Measurements from ENCODE around the gene CCDC148. TPM values are rescaled to one million over a fixed set of nuclear protein-coding genes. Genes with fewer than 3 reads are reported as not detected.
"Not testable (repeated sequence)": the region's sequence is repeated elsewhere in the genome, so short reads cannot be mapped to it uniquely, and the experiment has no call there.

The CCDC148 gene
- total and polyA plus RNA-seq, 2 donors: 0.55 to 1.1 TPM

GRCh38 chr2:158457826-158458616, 1.5 kb upstream of the CCDC148 start:
- peak in 5 of 9 donors; percentile 34 to 75 (median 55) for DNase-seq (ENCODE audit: low read depth in 6 of 9, low spot score in 9 of 9)
- Histone ChIP-seq H3K4me1 (ENCODE audit: control insufficient read depth in 2 of 2, insufficient read depth in 2 of 2, low read length in 2 of 2) (peaks cover 5 to 15% of the 10 kb centered on the region in 2 donors), H3K27ac (ENCODE audit: low read depth in 1 of 2, low read length in 1 of 2) (peak overlapping the region; percentile 67 to 82), H3K4me3 (ENCODE audit: low read length in 2 of 2) (peak overlapping the region; percentile 68), H3K27me3 (ENCODE audit: control insufficient read depth in 2 of 2, insufficient read depth in 1 of 2, low read length in 1 of 2) (peaks cover 9 to 30% of the 10 kb centered on the region in 2 donors), H3K9me3 (ENCODE audit: control insufficient read depth in 2 of 2, insufficient read depth in 1 of 2, low read length in 1 of 2) (no peaks in the 10 kb centered on the region), H3K36me3 (ENCODE audit: control insufficient read depth in 2 of 2, insufficient read depth in 2 of 2, low read length in 1 of 2) (no peaks in the 10 kb centered on the region)
- WGBS: under 1% methylated on average over 61 of the region's 61 CpGs

DNA sequence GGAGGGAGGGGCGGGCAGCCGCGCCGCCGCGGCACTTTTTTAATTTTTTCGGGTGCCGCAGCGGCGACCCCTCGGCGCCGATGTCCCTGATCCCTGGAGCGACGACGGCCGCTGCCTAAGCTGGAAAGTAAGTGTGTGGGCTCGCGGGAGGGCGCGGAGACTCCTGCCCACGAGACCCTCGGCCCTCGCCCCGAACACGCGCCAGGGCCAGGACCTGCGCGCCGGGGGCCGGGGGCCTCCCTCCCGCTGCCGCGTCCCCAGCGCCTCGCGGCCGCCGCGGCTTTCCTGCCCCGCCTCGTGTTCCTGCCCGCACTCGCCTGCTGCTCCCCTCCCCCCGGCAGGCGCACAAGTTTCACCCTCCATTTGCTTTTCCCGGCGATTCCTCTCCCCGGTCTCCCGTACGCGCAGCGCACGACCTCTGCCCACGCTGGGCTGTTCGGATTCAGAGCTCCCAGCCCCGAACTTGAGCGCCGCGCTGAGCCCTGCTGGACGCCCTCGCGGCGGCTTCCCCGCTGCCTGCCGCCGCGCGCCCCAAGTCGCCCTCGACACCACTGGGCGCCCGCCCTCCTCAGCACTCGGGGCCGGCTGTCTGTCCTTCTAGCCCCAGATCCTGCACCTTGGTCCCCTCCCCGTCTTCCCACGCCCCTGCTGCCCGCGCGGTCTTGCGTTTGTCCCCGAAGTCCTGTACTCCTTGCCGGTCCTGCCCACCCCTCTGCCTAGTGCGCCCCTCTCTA, 706 bp upstream of the CCDC148 start:
- H3K36me3 ChIP-seq (ENCODE audit: control insufficient read depth in 2 of 2, insufficient read depth in 2 of 2, low read length in 1 of 2): no peaks in the 10 kb centered on the region
- DNase-seq (ENCODE audit: low read depth in 6 of 9, low spot score in 9 of 9): peak in 5 of 9 donors; percentile 18 to 64 (median 44)
- H3K4me1 ChIP-seq (ENCODE audit: control insufficient read depth in 2 of 2, insufficient read depth in 2 of 2, low read length in 2 of 2): peaks cover 5 to 13% of the 10 kb centered on the region in 2 donors
- peak overlapping the region; percentile 68 for H3K4me3 ChIP-seq (ENCODE audit: low read length in 2 of 2)
- H3K27ac ChIP-seq (ENCODE audit: low read depth in 1 of 2, low read length in 1 of 2): peak overlapping the region; percentile 67 to 82
- WGBS: under 1% methylated on average over 84 of the region's 84 CpGs
- H3K27me3 ChIP-seq (ENCODE audit: control insufficient read depth in 2 of 2, insufficient read depth in 1 of 2, low read length in 1 of 2): peaks cover 9 to 32% of the 10 kb centered on the region in 2 donors
- no peaks in the 10 kb centered on the region for H3K9me3 ChIP-seq (ENCODE audit: control insufficient read depth in 2 of 2, insufficient read depth in 1 of 2, low read length in 1 of 2)

- Histone ChIP-seq H3K4me1 (ENCODE audit: control insufficient read depth in 2 of 2, insufficient read depth in 2 of 2, low read length in 2 of 2) (no peaks in the 10 kb centered on the region), H3K9me3 (ENCODE audit: control insufficient read depth in 2 of 2, insufficient read depth in 1 of 2, low read length in 1 of 2) (no peaks in the 10 kb centered on the region), H3K36me3 (ENCODE audit: control insufficient read depth in 2 of 2, insufficient read depth in 2 of 2, low read length in 1 of 2) (no peaks in the 10 kb centered on the region), H3K27ac (ENCODE audit: low read depth in 1 of 2, low read length in 1 of 2) (no peak overlapping the region), H3K27me3 (ENCODE audit: control insufficient read depth in 2 of 2, insufficient read depth in 1 of 2, low read length in 1 of 2) (no peaks in the 10 kb centered on the region), H3K4me3 (ENCODE audit: low read length in 2 of 2) (no peak overlapping the region)
- 94% methylated on average over 1 of the region's 1 CpG for WGBS
- DNase-seq (ENCODE audit: low read depth in 6 of 9, low spot score in 9 of 9): no peak
These were observed 12.9 kb downstream of the CCDC148 start for GRCh38 chr2:158443606-158444005.

DNA sequence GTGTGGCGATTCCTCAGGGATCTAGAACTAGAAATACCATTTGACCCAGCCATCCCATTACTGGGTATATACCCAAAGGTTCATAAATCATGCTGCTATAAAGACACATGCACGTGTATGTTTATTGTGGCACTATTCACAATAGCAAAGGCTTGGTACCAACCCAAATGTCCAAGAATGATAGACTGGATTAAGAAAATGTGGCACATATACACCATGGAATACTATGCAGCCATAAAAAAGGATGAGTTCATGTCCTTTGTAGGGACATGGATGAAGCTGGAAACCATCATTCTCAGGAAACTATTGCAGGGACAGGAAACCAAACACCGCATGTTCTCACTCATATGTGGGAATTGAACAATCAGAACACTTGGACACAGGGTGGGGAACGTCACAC, 17.5 kb downstream of the CCDC148 start:
- WGBS: 95% methylated on average over 4 of the region's 4 CpGs
- not testable (repeated sequence) for H3K27me3 ChIP-seq (ENCODE audit: control insufficient read depth in 2 of 2, insufficient read depth in 1 of 2, low read length in 1 of 2); H3K4me1 ChIP-seq (ENCODE audit: control insufficient read depth in 2 of 2, insufficient read depth in 2 of 2, low read length in 2 of 2); H3K4me3 ChIP-seq (ENCODE audit: low read length in 2 of 2); H3K9me3 ChIP-seq (ENCODE audit: control insufficient read depth in 2 of 2, insufficient read depth in 1 of 2, low read length in 1 of 2); H3K27ac ChIP-seq (ENCODE audit: low read depth in 1 of 2, low read length in 1 of 2); DNase-seq (ENCODE audit: low read depth in 6 of 9, low spot score in 9 of 9); H3K36me3 ChIP-seq (ENCODE audit: control insufficient read depth in 2 of 2, insufficient read depth in 2 of 2, low read length in 1 of 2)

DNA sequence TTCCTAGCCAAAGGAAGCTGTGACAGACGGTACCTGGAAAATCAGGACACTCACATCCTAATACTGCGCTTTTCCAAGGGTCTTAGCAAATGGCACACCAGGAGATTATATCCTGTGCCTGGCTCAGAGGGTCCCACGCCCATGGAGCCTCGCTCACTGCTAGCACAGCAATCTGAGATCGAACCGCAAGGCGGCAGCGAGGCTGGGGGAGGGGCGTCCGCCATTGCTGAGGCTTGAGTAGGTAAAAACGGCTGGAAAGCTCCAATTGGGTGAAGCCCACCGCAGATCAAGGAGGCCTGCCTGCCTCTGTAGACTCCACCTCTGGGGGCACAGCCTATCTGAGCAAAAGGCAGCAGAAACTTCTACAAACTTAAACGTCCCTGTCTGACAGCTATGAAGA, 22.8 kb downstream of the CCDC148 start:
- DNase-seq (ENCODE audit: low read depth in 6 of 9, low spot score in 9 of 9); H3K4me3 ChIP-seq (ENCODE audit: low read length in 2 of 2); H3K9me3 ChIP-seq (ENCODE audit: control insufficient read depth in 2 of 2, insufficient read depth in 1 of 2, low read length in 1 of 2); H3K36me3 ChIP-seq (ENCODE audit: control insufficient read depth in 2 of 2, insufficient read depth in 2 of 2, low read length in 1 of 2); H3K27me3 ChIP-seq (ENCODE audit: control insufficient read depth in 2 of 2, insufficient read depth in 1 of 2, low read length in 1 of 2); H3K4me1 ChIP-seq (ENCODE audit: control insufficient read depth in 2 of 2, insufficient read depth in 2 of 2, low read length in 2 of 2); H3K27ac ChIP-seq (ENCODE audit: low read depth in 1 of 2, low read length in 1 of 2): not testable (repeated sequence)
- WGBS: 91% methylated on average over 13 of the region's 13 CpGs

GRCh38 chr2:158432117-158432516, 24.4 kb downstream of the CCDC148 start:
- Histone ChIP-seq H3K27me3 (ENCODE audit: control insufficient read depth in 2 of 2, insufficient read depth in 1 of 2, low read length in 1 of 2) (no peaks in the 10 kb centered on the region), H3K9me3 (ENCODE audit: control insufficient read depth in 2 of 2, insufficient read depth in 1 of 2, low read length in 1 of 2) (peaks cover 0 to 6% of the 10 kb centered on the region in 2 donors), H3K4me1 (ENCODE audit: control insufficient read depth in 2 of 2, insufficient read depth in 2 of 2, low read length in 2 of 2) (no peaks in the 10 kb centered on the region), H3K27ac (ENCODE audit: low read depth in 1 of 2, low read length in 1 of 2) (no peak overlapping the region), H3K36me3 (ENCODE audit: control insufficient read depth in 2 of 2, insufficient read depth in 2 of 2, low read length in 1 of 2) (no peaks in the 10 kb centered on the region), H3K4me3 (ENCODE audit: low read length in 2 of 2) (no peak overlapping the region)
- no peak for DNase-seq (ENCODE audit: low read depth in 6 of 9, low spot score in 9 of 9)

DNA sequence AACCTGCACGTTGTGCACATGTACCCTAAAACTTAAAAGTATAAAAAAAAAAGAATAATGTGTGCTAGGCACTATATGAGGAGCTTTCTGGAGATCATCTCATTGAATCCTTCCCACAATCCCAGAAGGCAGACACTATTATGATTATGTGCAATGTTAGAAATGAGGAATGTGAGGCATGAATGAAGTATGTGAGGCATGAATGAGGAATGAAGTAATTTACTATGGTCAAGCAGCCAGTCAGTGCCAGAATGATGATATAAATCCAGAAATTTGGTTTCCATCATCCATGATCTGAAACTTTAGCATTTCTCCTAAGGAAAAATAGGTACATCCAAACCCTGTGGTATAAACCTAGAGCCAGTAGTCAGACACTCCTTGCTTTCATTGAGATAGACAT, 42.0 kb downstream of the CCDC148 start:
- H3K27ac ChIP-seq (ENCODE audit: low read depth in 1 of 2, low read length in 1 of 2): no peak overlapping the region
- DNase-seq (ENCODE audit: low read depth in 6 of 9, low spot score in 9 of 9): no peak
- H3K9me3 ChIP-seq (ENCODE audit: control insufficient read depth in 2 of 2, insufficient read depth in 1 of 2, low read length in 1 of 2): peaks cover 0 to 10% of the 10 kb centered on the region in 2 donors
- H3K27me3 ChIP-seq (ENCODE audit: control insufficient read depth in 2 of 2, insufficient read depth in 1 of 2, low read length in 1 of 2): no peaks in the 10 kb centered on the region
- no peaks in the 10 kb centered on the region for H3K4me1 ChIP-seq (ENCODE audit: control insufficient read depth in 2 of 2, insufficient read depth in 2 of 2, low read length in 2 of 2)
- no peaks in the 10 kb centered on the region for H3K36me3 ChIP-seq (ENCODE audit: control insufficient read depth in 2 of 2, insufficient read depth in 2 of 2, low read length in 1 of 2)
- H3K4me3 ChIP-seq (ENCODE audit: low read length in 2 of 2): no peak overlapping the region
- WGBS: 93% methylated on average over 1 of the region's 1 CpG

DNA sequence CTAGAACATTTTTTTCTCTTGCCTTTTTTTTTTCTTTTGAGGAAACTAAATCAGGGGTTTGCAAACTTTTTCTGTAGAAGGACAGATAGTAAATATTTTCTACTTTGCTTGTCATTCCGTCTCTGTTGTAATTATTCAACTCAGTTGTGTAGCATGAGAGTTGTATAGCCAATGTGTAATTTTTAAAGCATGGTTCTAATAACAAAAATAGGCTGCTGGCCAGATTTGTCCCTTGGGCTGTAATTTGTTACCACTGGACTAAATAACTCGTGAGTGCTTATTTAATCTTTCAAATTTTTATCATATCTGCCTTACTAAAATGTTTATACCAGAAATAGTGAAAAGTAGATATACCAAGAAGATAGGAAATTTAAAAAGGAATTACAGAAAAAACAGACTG, 43.0 kb downstream of the CCDC148 start:
- H3K9me3 ChIP-seq (ENCODE audit: control insufficient read depth in 2 of 2, insufficient read depth in 1 of 2, low read length in 1 of 2): peaks cover 0 to 10% of the 10 kb centered on the region in 2 donors
- no peaks in the 10 kb centered on the region for H3K4me1 ChIP-seq (ENCODE audit: control insufficient read depth in 2 of 2, insufficient read depth in 2 of 2, low read length in 2 of 2)
- 90% methylated on average over 2 of the region's 2 CpGs for WGBS

DNA sequence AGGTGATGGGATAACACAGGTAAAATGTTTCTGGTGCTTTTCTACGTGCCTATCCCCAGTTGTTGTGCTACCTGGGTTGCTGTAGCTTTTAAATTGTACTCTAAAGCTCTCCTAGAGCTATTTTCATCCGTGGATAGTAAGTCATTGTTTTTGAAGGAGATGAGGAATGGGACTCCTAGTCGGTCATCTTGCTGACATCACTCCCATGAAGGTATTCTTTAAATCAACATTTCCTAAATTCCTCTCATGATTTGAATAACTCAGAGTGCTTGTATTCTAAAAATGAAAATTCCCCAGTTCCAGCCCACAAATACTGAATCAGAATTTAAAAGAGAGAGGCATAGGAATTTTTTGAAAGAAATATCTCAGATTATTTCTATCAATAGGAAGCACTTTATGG, 44.3 kb downstream of the CCDC148 start:
- Histone ChIP-seq H3K27me3 (ENCODE audit: control insufficient read depth in 2 of 2, insufficient read depth in 1 of 2, low read length in 1 of 2) (no peaks in the 10 kb centered on the region), H3K36me3 (ENCODE audit: control insufficient read depth in 2 of 2, insufficient read depth in 2 of 2, low read length in 1 of 2) (no peaks in the 10 kb centered on the region), H3K9me3 (ENCODE audit: control insufficient read depth in 2 of 2, insufficient read depth in 1 of 2, low read length in 1 of 2) (peaks cover 0 to 10% of the 10 kb centered on the region in 2 donors), H3K27ac (ENCODE audit: low read depth in 1 of 2, low read length in 1 of 2) (no peak overlapping the region), H3K4me3 (ENCODE audit: low read length in 2 of 2) (no peak overlapping the region), H3K4me1 (ENCODE audit: control insufficient read depth in 2 of 2, insufficient read depth in 2 of 2, low read length in 2 of 2) (no peaks in the 10 kb centered on the region)
- WGBS: 91% methylated on average over 3 of the region's 3 CpGs
- DNase-seq (ENCODE audit: low read depth in 6 of 9, low spot score in 9 of 9): no peak

More for the DNA sequence above, 43.0 kb downstream of the CCDC148 start:
- no peak for DNase-seq (ENCODE audit: low read depth in 6 of 9, low spot score in 9 of 9)
- Histone ChIP-seq H3K36me3 (ENCODE audit: control insufficient read depth in 2 of 2, insufficient read depth in 2 of 2, low read length in 1 of 2) (no peaks in the 10 kb centered on the region), H3K27me3 (ENCODE audit: control insufficient read depth in 2 of 2, insufficient read depth in 1 of 2, low read length in 1 of 2) (no peaks in the 10 kb centered on the region), H3K4me3 (ENCODE audit: low read length in 2 of 2) (no peak overlapping the region), H3K27ac (ENCODE audit: low read depth in 1 of 2, low read length in 1 of 2) (no peak overlapping the region)

Data from thymus (tissue), 11 donors.